ENCODE results near the gene ENDOV. TPM values are rescaled to one million over a fixed set of nuclear protein-coding genes. Genes with fewer than 3 reads are reported as not detected.

The ENDOV gene
- total RNA-seq, 1 donor from 2014 or later: 25.1 TPM

DNA sequence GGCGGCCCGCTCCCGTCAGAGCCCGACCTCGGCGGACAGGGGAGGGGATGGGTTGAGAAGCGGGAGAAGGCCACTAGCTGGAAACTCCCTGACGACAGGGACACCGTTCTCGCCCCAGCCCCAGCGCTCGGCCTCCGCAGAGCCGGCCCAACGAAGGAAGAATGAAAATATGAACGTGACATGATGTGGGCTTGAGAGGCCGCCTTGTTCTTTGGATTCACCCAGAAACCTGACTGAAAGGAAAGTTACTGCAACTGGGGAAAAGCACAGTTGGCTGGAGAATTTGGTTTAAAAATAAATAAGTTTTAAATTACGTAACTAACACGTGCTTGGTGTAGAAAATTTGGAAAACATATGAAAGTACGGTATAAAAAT, 40.4 kb downstream of the ENDOV start:
- Histone ChIP-seq H3K27ac (peak overlapping the region; percentile 98), H3K36me3 (no peaks in the 10 kb centered on the region), H3K4me1 (peaks cover 11% of the 10 kb centered on the region), H3K27me3 (no peaks in the 10 kb centered on the region), H3K4me3 (peak overlapping the region; percentile 64), H3K9me3 (no peaks in the 10 kb centered on the region)
- intact Hi-C loops (cut with DNase I): no loop called here
- no peak for DNase-seq
- TF ChIP-seq, protein P1, sequence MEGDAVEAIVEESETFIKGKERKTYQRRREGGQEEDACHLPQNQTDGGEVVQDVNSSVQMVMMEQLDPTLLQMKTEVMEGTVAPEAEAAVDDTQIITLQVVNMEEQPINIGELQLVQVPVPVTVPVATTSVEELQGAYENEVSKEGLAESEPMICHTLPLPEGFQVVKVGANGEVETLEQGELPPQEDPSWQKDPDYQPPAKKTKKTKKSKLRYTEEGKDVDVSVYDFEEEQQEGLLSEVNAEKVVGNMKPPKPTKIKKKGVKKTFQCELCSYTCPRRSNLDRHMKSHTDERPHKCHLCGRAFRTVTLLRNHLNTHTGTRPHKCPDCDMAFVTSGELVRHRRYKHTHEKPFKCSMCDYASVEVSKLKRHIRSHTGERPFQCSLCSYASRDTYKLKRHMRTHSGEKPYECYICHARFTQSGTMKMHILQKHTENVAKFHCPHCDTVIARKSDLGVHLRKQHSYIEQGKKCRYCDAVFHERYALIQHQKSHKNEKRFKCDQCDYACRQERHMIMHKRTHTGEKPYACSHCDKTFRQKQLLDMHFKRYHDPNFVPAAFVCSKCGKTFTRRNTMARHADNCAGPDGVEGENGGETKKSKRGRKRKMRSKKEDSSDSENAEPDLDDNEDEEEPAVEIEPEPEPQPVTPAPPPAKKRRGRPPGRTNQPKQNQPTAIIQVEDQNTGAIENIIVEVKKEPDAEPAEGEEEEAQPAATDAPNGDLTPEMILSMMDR (IDR thresholded peaks at IDR 0.05): no peak
- ATAC-seq: peak; percentile 55

DNA sequence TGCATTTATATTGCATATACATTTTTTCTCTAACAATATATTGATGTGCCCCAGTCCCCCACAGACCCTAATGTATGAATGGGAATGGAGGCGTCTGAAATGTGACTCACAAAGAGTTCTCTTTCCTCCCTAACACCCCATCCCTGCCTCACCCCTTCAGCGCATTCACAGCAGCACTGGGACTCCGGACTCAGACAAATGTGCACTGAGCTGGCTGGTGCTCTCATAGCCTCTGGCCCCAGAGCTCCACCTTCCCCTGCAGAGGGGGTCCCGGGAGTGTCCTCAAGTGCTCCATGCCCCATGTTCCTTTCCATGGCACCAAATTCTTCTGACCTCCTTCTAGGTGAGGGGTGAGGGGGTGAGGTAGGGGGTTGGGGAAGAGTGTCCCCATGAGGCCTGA, 40.8 kb downstream of the ENDOV start:
- DNase-seq: no peak
- H3K36me3 ChIP-seq: no peaks in the 10 kb centered on the region
- H3K27me3 ChIP-seq: no peaks in the 10 kb centered on the region
- H3K4me1 ChIP-seq: peaks cover 11% of the 10 kb centered on the region
- TF ChIP-seq, protein P1 (IDR thresholded peaks at IDR 0.05): no peak
- peak overlapping the region; percentile 98 for H3K27ac ChIP-seq
- intact Hi-C loops (cut with DNase I): no loop called here
- H3K9me3 ChIP-seq: no peaks in the 10 kb centered on the region
- peak overlapping the region; percentile 64 for H3K4me3 ChIP-seq
- ATAC-seq: no peak

DNA sequence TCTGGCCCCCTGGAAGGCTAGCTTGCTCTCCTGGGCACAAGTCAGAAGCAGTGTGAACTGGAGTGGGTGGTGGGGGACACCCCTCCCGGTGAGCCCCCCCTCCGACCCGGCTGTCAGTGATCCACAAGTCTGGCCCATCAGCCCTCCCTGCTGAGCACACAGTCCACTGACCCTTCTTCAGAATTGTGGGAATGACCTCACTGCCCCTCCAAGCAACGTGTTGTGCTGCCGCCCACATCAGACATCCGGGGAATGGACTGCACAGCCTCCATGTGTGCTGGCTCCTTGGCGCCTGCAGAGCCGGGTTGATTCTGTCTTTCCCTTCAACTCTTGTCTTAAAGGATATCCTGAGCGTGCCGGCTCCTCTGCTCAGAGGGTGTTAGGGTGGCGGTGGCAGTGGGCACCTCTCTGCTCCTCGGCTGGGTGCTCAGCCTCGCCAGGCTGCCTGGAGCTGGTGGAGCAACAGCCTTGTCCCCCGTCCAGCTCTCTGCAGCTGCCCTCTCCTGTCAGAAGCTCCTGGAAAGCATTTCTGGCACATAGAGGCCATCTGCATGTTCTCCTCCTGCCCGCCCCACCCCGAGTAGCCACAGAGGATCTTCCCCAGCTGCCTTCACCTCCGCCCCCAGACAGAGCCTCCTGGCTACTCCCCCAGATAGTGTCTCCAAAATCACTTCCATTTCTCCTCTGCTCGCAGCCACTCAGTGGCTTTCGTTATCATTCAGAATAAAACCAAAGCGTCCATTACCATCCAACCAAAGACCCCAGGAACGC, 41.7 kb downstream of the ENDOV start:
- H3K4me1 ChIP-seq: peaks cover 11% of the 10 kb centered on the region
- intact Hi-C loops (cut with DNase I): no loop called here
- H3K4me3 ChIP-seq: no peak overlapping the region
- TF ChIP-seq, protein P1 (IDR thresholded peaks at IDR 0.05): no peak
- no peak overlapping the region for H3K27ac ChIP-seq
- no peaks in the 10 kb centered on the region for H3K27me3 ChIP-seq
- no peaks in the 10 kb centered on the region for H3K9me3 ChIP-seq
- no peak for DNase-seq
- H3K36me3 ChIP-seq: no peaks in the 10 kb centered on the region
- ATAC-seq: no peak

DNA sequence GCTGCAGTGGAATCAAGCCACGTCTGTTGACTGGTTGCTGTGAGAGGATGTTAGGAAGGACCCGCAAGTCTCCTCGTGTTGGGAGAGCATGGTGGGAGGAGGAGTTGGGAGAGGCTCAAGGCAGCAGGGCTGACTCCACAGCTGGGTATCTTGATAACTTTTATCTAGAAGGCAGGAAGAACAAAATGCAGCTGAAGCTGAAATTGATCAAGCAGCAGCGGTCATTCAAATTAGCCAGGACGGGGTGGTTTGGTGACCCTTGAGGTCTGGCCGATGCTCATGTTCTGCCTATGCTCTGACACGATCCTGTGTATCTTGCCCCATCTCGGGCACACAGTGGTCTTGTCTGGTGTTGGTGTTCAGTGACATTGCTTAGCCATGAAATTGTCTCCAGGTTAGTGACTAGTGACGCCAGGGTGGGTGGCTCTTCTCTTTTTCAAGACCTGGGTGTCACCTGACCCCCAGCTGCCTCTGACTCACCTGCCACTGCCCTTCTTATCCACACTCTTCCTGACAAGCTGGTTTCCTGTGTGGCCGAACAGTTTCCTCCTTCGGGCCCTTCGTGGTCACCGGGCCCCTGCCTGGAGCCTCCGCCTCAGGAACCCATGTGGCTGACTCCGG, 42.4 kb downstream of the ENDOV start:
- ATAC-seq (no peak), DNase-seq (no peak)
- H3K27me3 ChIP-seq: no peaks in the 10 kb centered on the region
- intact Hi-C loops (cut with DNase I): no loop called here
- H3K27ac ChIP-seq: no peak overlapping the region
- TF ChIP-seq, protein P1 (IDR thresholded peaks at IDR 0.05): no peak
- H3K36me3 ChIP-seq: no peaks in the 10 kb centered on the region
- H3K4me1 ChIP-seq: peaks cover 11% of the 10 kb centered on the region
- no peaks in the 10 kb centered on the region for H3K9me3 ChIP-seq
- H3K4me3 ChIP-seq: no peak overlapping the region

DNA sequence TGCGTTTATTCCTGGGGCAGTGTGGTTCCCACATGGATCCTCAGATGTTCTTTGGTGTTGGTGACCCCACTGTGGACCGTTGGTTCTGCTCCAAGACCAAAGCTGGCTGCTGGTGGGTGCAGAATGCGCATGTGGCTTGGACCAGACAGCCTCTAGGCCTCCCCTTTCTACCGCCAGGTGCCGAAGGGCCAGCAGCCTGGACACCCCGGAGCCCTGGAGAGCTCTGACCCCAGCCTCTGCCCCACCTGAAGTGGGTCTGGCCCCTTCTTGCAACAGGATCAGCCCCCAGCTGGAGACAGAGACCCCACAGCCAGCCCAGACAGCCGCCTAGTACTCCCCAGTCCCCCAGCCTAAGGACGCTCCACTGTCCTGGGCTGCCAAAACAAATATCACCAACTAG, 43.0 kb downstream of the ENDOV start:
- H3K27me3 ChIP-seq: no peaks in the 10 kb centered on the region
- peaks cover 11% of the 10 kb centered on the region for H3K4me1 ChIP-seq
- no peak overlapping the region for H3K4me3 ChIP-seq
- TF ChIP-seq, protein P1 (IDR thresholded peaks at IDR 0.05): no peak
- no peaks in the 10 kb centered on the region for H3K9me3 ChIP-seq
- no peak overlapping the region for H3K27ac ChIP-seq
- H3K36me3 ChIP-seq: no peaks in the 10 kb centered on the region
- ATAC-seq (no peak), DNase-seq (no peak)
- intact Hi-C loops (cut with DNase I): no loop called here
